Activated naive CD8-positive, alpha-beta T cell treated with anti-CD3 and anti-CD28 coated beads for 36 hours (primary cell): Measurements from ENCODE around the gene GALNT2. TPM values are rescaled to one million over a fixed set of nuclear protein-coding genes. Genes with fewer than 3 reads are reported as not detected.

Source experiments
- DNase-seq: peaks from one replicate; pipeline ENCODE4 v3.0.0; 2021
- H3K27ac Mint-ChIP-seq: one replicate; pipeline ENCODE4 v1.8.0; 2022; ENCODE audit warnings: mild to moderate bottlenecking, moderate library complexity, mixed read lengths
- H3K27me3 Mint-ChIP-seq: one replicate; pipeline ENCODE4 v1.8.0; 2022; ENCODE audit warnings: mild to moderate bottlenecking, mixed read lengths
- H3K36me3 Mint-ChIP-seq: one replicate; pipeline ENCODE4 v1.8.0; 2021; ENCODE audit warnings: mild to moderate bottlenecking, mixed read lengths
- H3K4me1 Mint-ChIP-seq: one replicate; pipeline ENCODE4 v1.8.0; 2021; ENCODE audit warnings: mixed read lengths
- H3K4me3 Mint-ChIP-seq: one replicate; pipeline ENCODE4 v1.8.0; 2022; ENCODE audit warnings: mild to moderate bottlenecking, moderate library complexity, mixed read lengths
- H3K9me3 Mint-ChIP-seq: one replicate; pipeline ENCODE4 v1.8.0; 2022; ENCODE audit warnings: mixed read lengths
- total RNA-seq, 2 experiments: library from RNA; stranded (reverse); gene quantifications; one replicate each; pipeline ENCODE4 v1.2.3, GENCODE V29; 2021

Gene GALNT2
- total RNA-seq, 2 experiments from 2014 or later = 46.5 to 48.2 TPM

DNA sequence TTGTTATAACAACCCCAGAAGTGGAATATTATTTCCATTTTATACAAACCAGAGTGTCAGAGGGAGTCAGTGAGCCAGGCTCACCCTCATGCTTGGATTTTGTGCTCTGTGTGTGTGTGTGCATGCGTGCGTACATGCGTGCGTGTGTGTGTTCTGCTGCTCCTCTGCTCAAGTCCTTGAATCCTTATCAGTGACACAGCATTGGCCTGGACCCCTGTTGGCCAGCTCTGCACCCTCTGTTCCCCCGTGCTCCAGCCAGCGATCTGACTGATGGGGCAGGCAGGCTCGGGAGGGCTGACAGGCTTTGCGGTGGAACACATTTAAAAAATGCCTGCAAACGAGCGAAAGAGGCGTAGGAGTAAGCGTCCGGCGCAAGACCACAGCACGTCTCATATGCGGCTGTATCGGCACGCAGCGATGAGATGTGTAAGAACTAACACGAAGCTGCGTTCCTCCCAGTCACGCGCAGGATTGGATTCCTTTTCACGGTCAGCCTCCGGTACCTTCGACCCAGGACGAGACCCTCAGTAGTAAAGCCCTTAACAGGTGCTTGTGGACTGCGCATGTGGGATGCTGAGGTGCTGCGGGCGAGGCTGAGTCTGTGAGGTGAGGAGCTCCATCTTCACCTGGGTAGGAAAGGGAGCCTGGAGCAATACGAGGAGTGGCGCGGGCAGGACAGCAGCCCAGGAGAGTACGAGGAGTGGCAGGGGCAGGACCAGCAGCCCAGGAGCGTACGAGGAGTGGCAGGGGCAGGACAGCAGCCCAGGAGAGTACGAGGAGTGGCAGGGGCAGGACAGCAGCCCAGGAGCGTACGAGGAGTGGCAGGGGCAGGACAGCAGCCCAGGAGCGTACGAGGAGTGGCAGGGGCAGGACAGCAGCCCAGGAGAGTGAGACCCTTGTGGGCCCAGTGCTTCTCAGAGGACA lies 130.9 kb downstream of the GALNT2 start:
- H3K4me3 Mint-ChIP-seq = no peak overlapping the region
- no peak for DNase-seq
- no peaks in the 10 kb centered on the region for H3K27me3 Mint-ChIP-seq
- no peak overlapping the region for H3K27ac Mint-ChIP-seq
- H3K36me3 Mint-ChIP-seq = peaks cover 9% of the 10 kb centered on the region
- peaks cover 7% of the 10 kb centered on the region for H3K4me1 Mint-ChIP-seq
- H3K9me3 Mint-ChIP-seq = no peaks in the 10 kb centered on the region

DNA sequence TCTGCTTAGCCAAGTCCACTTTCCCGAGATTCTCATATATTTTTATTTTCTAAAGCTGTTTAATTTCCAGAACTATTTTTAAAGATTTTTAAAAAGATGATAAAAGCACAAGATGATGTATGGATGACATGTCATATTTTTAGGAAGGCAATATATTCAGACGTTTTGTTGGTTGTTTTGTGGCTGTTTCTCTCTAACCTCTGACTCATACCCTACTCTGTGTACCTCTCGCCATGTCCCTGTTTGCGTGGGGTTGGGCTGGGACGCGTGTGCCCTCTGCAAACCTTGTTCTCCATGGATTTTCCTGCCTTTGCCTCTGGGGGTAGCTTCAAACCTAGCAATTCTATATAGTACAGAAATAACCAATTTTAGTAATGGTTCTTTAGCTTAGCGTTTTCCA lies 132.0 kb downstream of the GALNT2 start:
- Mint-ChIP-seq H3K9me3 (no peaks in the 10 kb centered on the region), H3K36me3 (peaks cover 15% of the 10 kb centered on the region), H3K27me3 (no peaks in the 10 kb centered on the region), H3K27ac (no peak overlapping the region), H3K4me1 (peaks cover 7% of the 10 kb centered on the region), H3K4me3 (no peak overlapping the region)
- no peak for DNase-seq

DNA sequence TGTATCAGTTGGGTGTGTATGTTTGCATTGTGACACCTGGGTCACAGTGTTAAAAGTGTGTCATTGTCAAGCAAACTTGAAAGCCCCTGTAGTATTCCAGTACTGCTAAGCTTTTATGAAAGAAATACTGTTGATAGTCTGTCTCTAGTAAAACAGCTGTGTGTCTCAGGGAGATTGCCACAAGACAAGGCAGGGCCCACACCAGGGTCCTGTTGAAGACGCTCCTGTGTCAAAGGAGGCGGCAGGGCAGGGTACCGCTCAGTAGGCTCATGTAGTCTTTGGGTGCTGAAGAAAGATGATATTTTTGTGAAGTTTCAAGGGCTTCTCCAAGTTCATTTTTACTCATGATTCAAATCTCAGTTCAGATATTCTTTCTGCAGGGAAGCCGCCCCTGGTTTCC lies 132.5 kb downstream of the GALNT2 start:
- DNase-seq = no peak
- Mint-ChIP-seq H3K27ac (no peak overlapping the region), H3K27me3 (no peaks in the 10 kb centered on the region), H3K9me3 (no peaks in the 10 kb centered on the region), H3K4me3 (no peak overlapping the region), H3K4me1 (peaks cover 7% of the 10 kb centered on the region), H3K36me3 (peaks cover 16% of the 10 kb centered on the region)

DNA sequence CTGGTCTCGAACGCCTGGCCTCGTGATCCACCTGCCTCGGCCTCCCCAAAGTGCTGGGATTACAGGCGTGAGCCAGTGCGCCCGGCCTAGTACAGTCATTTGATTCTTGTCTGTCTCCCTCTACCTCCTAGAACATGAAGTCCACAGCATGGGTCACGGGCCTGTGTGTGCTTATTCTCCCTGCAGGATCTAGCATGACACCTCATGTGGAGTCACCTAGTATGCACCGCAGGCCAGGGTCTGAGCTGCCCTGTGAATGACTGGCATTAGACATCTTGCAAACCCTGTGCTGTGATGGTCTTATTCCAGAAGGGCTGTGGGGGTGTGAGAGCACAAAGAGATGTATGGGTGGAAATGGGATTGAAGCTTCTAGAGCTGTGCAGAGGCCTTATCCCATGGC lies 133.2 kb downstream of the GALNT2 start:
- H3K27ac Mint-ChIP-seq = no peak overlapping the region
- peaks cover 7% of the 10 kb centered on the region for H3K4me1 Mint-ChIP-seq
- no peaks in the 10 kb centered on the region for H3K27me3 Mint-ChIP-seq
- H3K36me3 Mint-ChIP-seq = peaks cover 18% of the 10 kb centered on the region
- H3K9me3 Mint-ChIP-seq = no peaks in the 10 kb centered on the region
- no peak for DNase-seq
- no peak overlapping the region for H3K4me3 Mint-ChIP-seq

DNA sequence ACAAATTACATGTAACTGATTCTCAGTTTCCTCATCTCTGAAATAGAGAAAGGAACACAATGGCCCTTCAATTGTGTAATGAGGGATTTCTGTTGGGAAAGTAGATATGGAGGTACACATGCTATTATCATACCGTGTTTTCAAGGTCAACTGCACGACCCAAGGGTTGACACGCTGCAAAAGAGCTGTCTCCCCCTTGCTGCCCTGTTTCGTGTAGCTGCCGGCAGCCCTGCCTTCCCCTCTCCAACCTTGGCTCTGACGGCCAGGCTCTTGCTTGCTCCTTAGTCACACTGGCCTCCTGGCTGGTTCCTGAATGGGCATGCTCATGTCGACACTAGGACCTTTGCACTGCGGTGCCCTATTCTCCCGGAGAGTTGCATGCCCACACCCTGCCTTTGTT lies 134.4 kb downstream of the GALNT2 start:
- DNase-seq = no peak
- no peaks in the 10 kb centered on the region for H3K27me3 Mint-ChIP-seq
- H3K4me1 Mint-ChIP-seq = peaks cover 7% of the 10 kb centered on the region
- H3K27ac Mint-ChIP-seq = no peak overlapping the region
- no peaks in the 10 kb centered on the region for H3K9me3 Mint-ChIP-seq
- no peak overlapping the region for H3K4me3 Mint-ChIP-seq
- peaks cover 20% of the 10 kb centered on the region for H3K36me3 Mint-ChIP-seq

DNA sequence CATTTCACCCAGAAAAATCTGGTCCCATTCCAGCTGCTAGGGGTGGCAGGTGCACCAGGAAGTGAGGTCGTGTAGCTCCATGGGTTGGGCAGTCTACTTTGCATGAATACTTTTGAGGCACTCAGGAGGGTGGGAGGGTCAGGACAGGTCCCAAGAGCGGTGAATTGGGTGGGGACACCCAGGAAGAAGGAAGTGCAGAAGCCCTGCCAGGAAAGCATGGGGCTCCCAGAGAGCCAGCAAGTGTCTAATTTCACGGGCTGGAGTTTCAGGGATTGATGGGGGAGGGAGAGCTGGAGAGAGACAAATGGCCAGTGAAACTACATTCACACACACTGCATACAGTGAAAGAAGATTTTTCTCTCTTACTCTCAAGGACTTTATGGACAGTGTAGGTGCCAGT lies 137.8 kb downstream of the GALNT2 start:
- peaks cover 22% of the 10 kb centered on the region for H3K4me1 Mint-ChIP-seq
- no peak overlapping the region for H3K27ac Mint-ChIP-seq
- no peak overlapping the region for H3K4me3 Mint-ChIP-seq
- peaks cover 27% of the 10 kb centered on the region for H3K36me3 Mint-ChIP-seq
- no peaks in the 10 kb centered on the region for H3K9me3 Mint-ChIP-seq
- DNase-seq = no peak
- no peaks in the 10 kb centered on the region for H3K27me3 Mint-ChIP-seq

DNA sequence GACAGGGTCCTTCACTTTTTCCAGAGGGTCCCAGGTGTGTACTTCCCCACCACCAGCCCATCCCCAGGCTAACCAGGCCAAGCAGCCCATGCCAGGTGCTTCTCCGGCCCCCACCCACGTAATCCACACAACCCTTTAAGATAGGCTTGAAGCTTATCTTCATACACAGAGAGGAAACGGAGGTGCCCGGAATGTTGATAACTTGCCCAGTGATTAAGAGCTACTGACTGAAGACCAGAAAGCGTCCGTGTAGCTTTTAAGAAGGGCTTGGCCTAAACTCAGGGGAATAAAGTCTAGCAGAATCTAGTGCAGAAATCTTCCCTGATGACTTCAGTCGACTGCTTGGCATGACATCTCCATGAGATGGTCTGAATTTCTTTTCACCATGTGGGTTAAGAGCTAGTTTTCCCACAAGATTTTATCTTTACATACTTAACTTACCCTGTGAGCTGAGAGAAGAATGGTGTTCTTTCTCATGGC lies 138.7 kb downstream of the GALNT2 start:
- no peak overlapping the region for H3K27ac Mint-ChIP-seq

DNA sequence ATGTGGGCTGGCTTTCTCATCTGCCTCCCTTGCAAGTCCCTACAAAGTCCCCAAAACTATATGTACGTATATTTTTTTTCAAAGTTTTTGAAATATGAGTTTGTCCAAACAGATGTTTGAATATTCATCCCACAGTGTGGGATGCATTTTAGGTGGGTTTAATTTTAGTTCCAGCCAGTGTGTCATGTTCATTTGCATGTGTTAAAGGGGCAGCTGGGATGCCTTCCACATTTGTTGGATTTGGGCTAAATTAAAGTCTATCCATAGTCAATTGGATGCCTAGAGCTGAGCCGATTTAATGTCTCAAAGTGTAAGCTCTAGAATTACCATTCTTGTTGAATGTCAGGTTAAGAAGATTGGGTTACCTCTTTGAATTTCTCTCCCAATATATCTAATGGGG lies 139.2 kb downstream of the GALNT2 start:
- Mint-ChIP-seq H3K9me3 (no peaks in the 10 kb centered on the region), H3K27me3 (no peaks in the 10 kb centered on the region), H3K4me1 (peaks cover 31% of the 10 kb centered on the region), H3K36me3 (peaks cover 35% of the 10 kb centered on the region), H3K4me3 (no peak overlapping the region), H3K27ac (no peak overlapping the region)
- no peak for DNase-seq

More for the DNA sequence above, 138.7 kb downstream of the GALNT2 start:
- Mint-ChIP-seq H3K9me3 (no peaks in the 10 kb centered on the region), H3K27me3 (no peaks in the 10 kb centered on the region), H3K4me1 (peaks cover 31% of the 10 kb centered on the region), H3K36me3 (peaks cover 31% of the 10 kb centered on the region), H3K4me3 (no peak overlapping the region)
- no peak for DNase-seq

DNA sequence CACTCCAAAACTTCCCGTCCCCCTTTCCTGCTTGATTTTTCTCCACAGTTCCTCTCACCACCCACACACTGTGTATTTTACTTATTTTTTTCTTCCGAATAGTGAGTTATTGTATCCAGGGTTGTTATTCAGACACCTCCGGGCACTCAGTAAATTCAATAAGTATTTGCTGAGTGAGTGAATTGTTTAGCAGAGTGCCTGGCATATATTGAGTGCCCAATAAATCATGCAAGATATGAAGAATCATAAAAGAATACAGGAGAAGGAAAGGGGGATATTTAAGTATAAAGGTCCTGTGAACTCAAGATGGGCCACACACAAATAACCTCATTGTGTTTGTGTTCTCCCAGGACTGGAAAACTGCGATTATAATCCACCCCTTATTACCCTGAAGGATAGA lies 139.9 kb downstream of the GALNT2 start:
- H3K27ac Mint-ChIP-seq = no peak overlapping the region
- peaks cover 36% of the 10 kb centered on the region for H3K36me3 Mint-ChIP-seq
- H3K4me3 Mint-ChIP-seq = no peak overlapping the region
- no peak for DNase-seq
- no peaks in the 10 kb centered on the region for H3K27me3 Mint-ChIP-seq
- peaks cover 34% of the 10 kb centered on the region for H3K4me1 Mint-ChIP-seq
- no peaks in the 10 kb centered on the region for H3K9me3 Mint-ChIP-seq

DNA sequence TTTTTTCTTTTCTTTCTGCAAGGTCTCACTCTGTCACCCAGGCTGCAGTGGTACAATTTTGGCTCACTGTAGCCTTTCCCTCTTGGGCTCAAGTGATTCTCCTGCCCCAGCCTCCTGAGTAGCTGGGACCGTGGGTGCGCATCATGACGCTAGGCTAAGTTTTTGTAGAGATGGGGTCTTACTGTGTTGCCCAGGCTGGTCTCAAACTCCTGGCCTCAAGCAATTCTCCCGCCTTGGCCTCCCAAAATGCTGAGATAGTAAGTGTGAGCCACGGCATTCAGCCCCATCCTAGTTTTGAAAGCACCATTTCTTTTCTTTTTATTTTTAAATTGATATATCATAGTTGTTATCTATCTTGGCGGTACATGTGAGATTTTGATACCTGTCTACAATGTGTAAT lies 140.6 kb downstream of the GALNT2 start:
- peaks cover 42% of the 10 kb centered on the region for H3K36me3 Mint-ChIP-seq
- H3K9me3 Mint-ChIP-seq = no peaks in the 10 kb centered on the region
- no peak for DNase-seq
- H3K4me3 Mint-ChIP-seq = no peak overlapping the region
- no peak overlapping the region for H3K27ac Mint-ChIP-seq
- no peaks in the 10 kb centered on the region for H3K27me3 Mint-ChIP-seq
- H3K4me1 Mint-ChIP-seq = peaks cover 38% of the 10 kb centered on the region

DNA sequence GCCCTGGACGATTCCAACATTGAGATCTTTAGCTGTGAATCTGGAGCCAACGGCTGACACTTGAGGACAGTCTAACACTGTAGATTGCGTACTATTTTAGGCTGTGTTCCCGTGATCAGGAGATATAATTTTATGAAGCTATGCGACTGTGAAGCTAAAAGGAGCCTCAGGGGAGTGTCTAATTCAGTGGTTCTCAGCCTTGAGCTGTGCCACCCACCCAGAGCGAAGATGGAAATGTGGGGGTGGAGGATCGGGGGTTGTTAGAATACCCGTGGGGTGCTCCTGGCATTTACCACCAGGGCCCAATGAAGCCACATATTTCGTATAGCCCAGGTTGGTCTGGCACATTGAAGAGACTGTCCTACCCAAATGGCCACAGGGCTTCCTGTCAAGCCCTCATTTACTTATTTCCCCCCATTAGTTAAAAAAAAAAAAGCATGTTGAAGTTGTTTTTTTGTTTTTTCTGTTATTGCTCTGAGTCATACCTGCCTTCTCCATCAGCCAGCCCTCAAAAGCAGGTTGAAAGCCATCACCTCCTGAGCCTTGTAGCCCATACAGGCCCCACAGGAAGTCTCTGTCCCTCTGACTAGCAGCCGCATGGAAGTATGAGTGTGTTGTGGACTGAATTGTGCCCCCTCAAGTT lies 141.7 kb downstream of the GALNT2 start:
- DNase-seq = peak; percentile 61
- H3K9me3 Mint-ChIP-seq = peaks cover 2% of the 10 kb centered on the region
- H3K4me3 Mint-ChIP-seq = peak overlapping the region; percentile 54
- peaks cover 49% of the 10 kb centered on the region for H3K4me1 Mint-ChIP-seq
- H3K36me3 Mint-ChIP-seq = peaks cover 43% of the 10 kb centered on the region
- peak overlapping the region; percentile 97 for H3K27ac Mint-ChIP-seq
- no peaks in the 10 kb centered on the region for H3K27me3 Mint-ChIP-seq

DNA sequence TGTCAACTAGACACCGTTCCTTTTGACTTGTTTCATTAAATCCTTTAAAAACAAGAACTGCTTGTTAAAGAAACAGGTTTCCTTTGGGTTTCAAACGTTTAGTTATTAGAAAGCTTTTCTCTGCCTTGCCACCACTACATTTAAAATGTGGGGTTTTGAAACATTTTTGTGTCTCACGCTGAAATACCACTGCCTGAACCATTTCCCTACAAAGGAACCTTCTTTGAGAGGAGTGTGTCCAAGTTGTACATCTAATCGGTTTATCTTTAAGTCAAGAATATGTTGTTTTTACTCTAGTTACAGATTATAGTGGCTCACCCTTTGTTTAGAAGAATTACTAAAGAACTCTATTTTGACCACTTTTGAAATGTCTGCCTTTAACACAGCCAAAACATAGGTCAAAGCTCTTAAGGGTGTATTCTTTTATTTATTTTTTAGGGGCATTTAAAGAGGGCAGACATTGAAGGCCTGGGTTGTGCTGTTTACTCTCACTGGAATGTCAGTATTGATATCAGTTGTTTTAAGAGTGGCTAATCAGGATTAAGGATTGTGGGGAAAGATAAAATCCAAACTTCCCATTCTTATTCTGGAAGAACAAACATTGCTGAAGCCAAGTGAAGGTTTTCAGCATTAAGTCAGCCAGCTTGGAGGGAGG lies 143.4 kb downstream of the GALNT2 start:
- H3K9me3 Mint-ChIP-seq = peaks cover 2% of the 10 kb centered on the region
- H3K4me1 Mint-ChIP-seq = peaks cover 54% of the 10 kb centered on the region
- peaks cover 44% of the 10 kb centered on the region for H3K36me3 Mint-ChIP-seq
- DNase-seq = no peak
- H3K27me3 Mint-ChIP-seq = no peaks in the 10 kb centered on the region
- no peak overlapping the region for H3K4me3 Mint-ChIP-seq
- H3K27ac Mint-ChIP-seq = peak overlapping the region; percentile 97

DNA sequence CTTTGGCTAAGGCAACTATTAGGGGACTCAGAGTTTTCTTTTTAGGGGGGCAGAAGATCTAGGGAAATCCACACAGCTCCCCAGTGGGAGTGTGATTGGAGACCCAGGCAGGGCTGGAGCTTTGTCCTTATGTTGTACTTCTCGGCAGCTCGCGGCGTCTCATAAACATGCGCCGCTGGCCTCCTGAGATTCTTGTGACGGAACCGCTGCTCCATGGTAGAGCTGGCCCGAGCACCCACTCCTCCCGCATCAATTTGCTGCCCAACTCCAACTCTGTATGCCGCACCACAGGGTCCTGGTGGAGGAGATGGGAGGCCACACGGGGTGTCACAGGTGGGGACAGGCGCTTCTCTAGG lies 143.9 kb downstream of the GALNT2 start:
- Mint-ChIP-seq H3K27ac (peak overlapping the region; percentile 52), H3K4me3 (no peak overlapping the region), H3K36me3 (peaks cover 44% of the 10 kb centered on the region), H3K27me3 (no peaks in the 10 kb centered on the region), H3K4me1 (peaks cover 56% of the 10 kb centered on the region), H3K9me3 (peaks cover 2% of the 10 kb centered on the region)
- no peak for DNase-seq

DNA sequence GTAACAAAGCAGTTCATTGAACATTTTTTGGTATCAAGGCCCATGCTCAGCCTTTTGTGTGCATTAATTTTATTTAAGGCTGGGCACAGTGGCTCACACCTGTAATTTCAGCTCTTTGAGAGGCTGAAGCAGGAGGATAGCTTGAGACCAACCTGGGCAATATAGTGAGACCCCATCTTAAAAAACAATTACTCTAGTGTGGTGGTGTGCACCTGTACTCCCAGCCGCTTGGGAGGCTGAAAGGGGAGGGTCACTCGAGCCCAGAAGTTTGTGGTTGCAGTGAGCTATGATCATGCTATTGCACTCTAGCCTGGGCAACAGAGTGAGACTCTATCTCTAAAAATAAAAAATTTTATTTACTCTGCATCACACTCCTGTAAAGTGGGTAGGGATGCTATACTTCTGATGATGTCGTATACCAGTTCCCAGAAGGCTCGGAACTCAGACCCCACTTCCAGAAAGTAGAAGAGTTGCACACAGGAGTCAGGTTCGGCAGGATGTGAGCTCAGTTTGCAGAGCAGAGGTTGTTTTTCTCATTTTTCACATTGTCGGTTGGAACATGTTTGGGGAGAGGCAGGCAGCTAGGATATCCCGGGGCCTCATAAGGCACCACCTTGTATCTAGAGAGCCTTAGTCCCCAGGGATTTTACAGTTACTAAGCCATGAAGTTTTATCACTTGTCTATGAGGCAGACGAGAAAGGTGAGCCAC lies 144.6 kb downstream of the GALNT2 start:
- H3K9me3 Mint-ChIP-seq = peaks cover 2% of the 10 kb centered on the region
- peaks cover 44% of the 10 kb centered on the region for H3K36me3 Mint-ChIP-seq
- peaks cover 57% of the 10 kb centered on the region for H3K4me1 Mint-ChIP-seq
- DNase-seq = no peak
- H3K4me3 Mint-ChIP-seq = no peak overlapping the region
- peak overlapping the region; percentile 52 for H3K27ac Mint-ChIP-seq
- H3K27me3 Mint-ChIP-seq = no peaks in the 10 kb centered on the region
